ENCODE data around the gene TOX4. TPM values are rescaled to one million over a fixed set of nuclear protein-coding genes. Genes with fewer than 3 reads are reported as not detected.

The TOX4 gene
- total and polyA plus RNA-seq, 9 of the 15 experiments (the other 6 are each of a cell fraction or from before 2014, with no cell fraction given) = 9.9 to 76.5 (median 41.0) TPM

DNA sequence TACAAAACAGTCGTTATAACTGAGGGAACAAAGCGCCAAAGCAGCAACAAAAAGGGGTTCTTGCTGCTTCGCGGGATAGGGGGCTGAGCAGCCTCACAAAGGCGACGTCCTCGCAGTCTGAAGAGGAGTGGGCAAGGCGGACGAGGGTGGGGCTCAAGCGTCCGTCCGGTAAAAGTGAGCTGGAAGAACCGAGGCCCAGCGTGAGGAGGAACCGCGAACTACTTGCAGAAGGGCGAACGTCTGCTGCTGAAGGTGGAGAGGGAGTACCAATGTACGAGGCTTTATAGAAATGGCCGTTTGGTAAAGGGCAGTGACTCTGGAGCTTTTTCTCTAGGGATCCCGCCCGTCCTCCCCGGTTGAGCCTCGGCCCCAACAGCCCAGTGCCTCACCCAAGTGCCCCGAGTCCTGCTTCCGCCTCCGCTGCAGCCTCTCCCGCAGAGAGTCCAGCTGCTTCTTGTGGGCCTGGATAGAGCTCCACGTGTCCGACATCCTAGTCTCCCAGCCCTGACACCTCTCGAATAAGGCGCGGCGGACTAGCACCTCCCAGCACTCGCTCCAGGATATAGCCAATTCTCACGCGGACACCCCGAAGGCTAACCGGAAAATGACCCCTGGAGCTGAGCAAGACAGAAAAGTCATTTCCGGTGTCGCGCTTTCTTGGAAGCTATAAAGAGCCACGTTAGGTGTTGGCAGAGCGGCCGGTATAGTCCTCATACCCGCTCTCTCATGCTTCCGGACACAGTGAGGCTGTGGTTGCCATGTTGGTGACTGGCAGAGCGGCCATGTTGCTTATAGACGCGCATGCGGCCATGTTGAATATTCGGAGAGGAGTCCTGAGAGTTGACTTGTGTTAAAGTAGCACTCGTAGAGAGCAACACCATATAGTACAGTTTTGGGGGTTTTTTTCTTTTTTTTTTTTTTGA is 34.0 kb downstream of the TOX4 start, which contains the start of gene METTL3 (continued):
- TF ChIP-seq FOXO4 (CRISPR knock-in tag; IDR thresholded peaks at IDR 0.05) (no peak), PML (IDR thresholded peaks at IDR 0.05; ENCODE audit: low read length) (peak; percentile 35; the same call in 1 of the 2 replicates), E2F5 (CRISPR knock-in tag; IDR thresholded peaks at IDR 0.05) (no peak), SRSF1 (IDR thresholded peaks at IDR 0.05; ENCODE audit: low read depth, low read length) (no peak), EZH2 (IDR thresholded peaks at IDR 0.05; ENCODE audit: borderline replicate concordance, low read depth, low read length) (no peak), ZNF395 (CRISPR knock-in tag; IDR thresholded peaks at IDR 0.05) (peak; percentile 94), KLF16 (IDR thresholded peaks at IDR 0.05) (no peak), CBX2 (IDR thresholded peaks at IDR 0.05; ENCODE audit: insufficient read depth, low read length, poor library complexity, severe bottlenecking) (no peak), CHAMP1 (IDR thresholded peaks at IDR 0.05) (no peak), ZNF696 (CRISPR knock-in tag; conservative IDR thresholded peaks at IDR 0.05) (no peak), ZNF778 (CRISPR knock-in tag; IDR thresholded peaks at IDR 0.05) (no peak), NFIC (IDR thresholded peaks at IDR 0.05) (no peak), POLR2AphosphoS5 (IDR thresholded peaks at IDR 0.05; ENCODE audit: control insufficient read depth, insufficient read depth, low read depth, low read length) (peak; percentile 80), ZNF41 (CRISPR knock-in tag; conservative IDR thresholded peaks at IDR 0.05) (no peak), ZC3H8 (IDR thresholded peaks at IDR 0.05) (no peak), CREBBP (IDR thresholded peaks at IDR 0.05; ENCODE audit: low read depth, low read length) (no peak), ZNF24 (IDR thresholded peaks at IDR 0.05) (no peak)
